H1 (cell line): Measurements from ENCODE around the gene ANO2. TPM values are rescaled to one million over a fixed set of nuclear protein-coding genes. Genes with fewer than 3 reads are reported as not detected.

Experiments used
- CTCF ChIA-PET: fragments of 300-600 bp; sonication (Branson Sonifier 250); formaldehyde crosslinking; loops from one replicate; lab custom pipeline; 2021; ENCODE audit not compliant: partially characterized antibody; lab: Charles Lee
- POLR2A ChIA-PET: fragments of 300-600 bp; sonication (Branson Sonifier 250); formaldehyde crosslinking; loops from one replicate; lab custom pipeline; 2021; ENCODE audit warnings: inconsistent platforms; ENCODE audit not compliant: partially characterized antibody; lab: Charles Lee
- DNase-seq, 2 experiments: peaks; one replicate each; pipeline versions ENCODE4 v3.0.0 to v3.0.0-alpha.2; 2010 to 2022; ENCODE audit warnings: low spot score in 2 of 2, low read depth in 1 of 2, mixed read lengths in 1 of 2
- FAIRE-seq: peaks from 2 replicates; lab custom pipeline; 2011; peaks lifted over from hg19 to GRCh38; lab: Jason Lieb, UNC
- H2AFZ ChIP-seq: 2 replicates; pipeline ENCODE4 v1.8.1; 2012; ENCODE audit warnings: low read length, inconsistent platforms
- H2AK5ac ChIP-seq: 2 replicates; pipeline ENCODE4 v1.6.1; 2013; ENCODE audit warnings: low read depth, low read length
- H2BK120ac ChIP-seq: replicated peaks from 2 replicates; pipeline ENCODE3; 2013; ENCODE audit warnings: low read depth, low read length, inconsistent platforms
- H2BK12ac ChIP-seq: 2 replicates; pipeline ENCODE4 v1.6.1; 2013; ENCODE audit warnings: low read depth, low read length
- H2BK15ac ChIP-seq: 2 replicates; pipeline ENCODE4 v1.6.1; 2013; ENCODE audit warnings: low read length
- H2BK20ac ChIP-seq: 2 replicates; pipeline ENCODE4 v1.6.1; 2013; ENCODE audit warnings: low read length
- H2BK5ac ChIP-seq: 2 replicates; pipeline ENCODE4 v1.6.1; 2013; ENCODE audit warnings: low read depth, low read length
- H3K14ac ChIP-seq: 2 replicates; pipeline ENCODE4 v1.6.1; 2013; ENCODE audit warnings: inconsistent platforms; ENCODE audit not compliant: insufficient read length
- H3K18ac ChIP-seq: 2 replicates; pipeline ENCODE4 v1.6.1; 2013; ENCODE audit warnings: low read length; ENCODE audit errors: extremely low read depth
- H3K23ac ChIP-seq: 2 replicates; pipeline ENCODE4 v1.6.1; 2013; ENCODE audit warnings: inconsistent platforms; ENCODE audit not compliant: insufficient read length
- H3K23me2 ChIP-seq: 2 replicates; pipeline ENCODE4 v1.6.1; 2013; ENCODE audit warnings: low read depth, low read length
- H3K27ac ChIP-seq: 2 replicates; pipeline ENCODE4 v1.6.1; 2011; ENCODE audit warnings: low read depth, low read length, inconsistent platforms
- H3K27me3 ChIP-seq, 4 experiments: replicated peaks in 1 of 4; 1 replicate in 1 of 4; 2 replicates in 3 of 4; pipeline versions ENCODE4 v1.6.1 to v1.8.1; 2011 to 2013; ENCODE audit warnings: low read length in 3 of 4, mild to moderate bottlenecking in 3 of 4, inconsistent platforms in 2 of 4, mixed read lengths in 2 of 4, moderate library complexity in 1 of 4; ENCODE audit not compliant: control insufficient read depth in 3 of 4, insufficient read depth in 3 of 4; ENCODE audit errors: extremely low read depth in 1 of 4
- H3K36me3 ChIP-seq, 4 experiments: 2 replicates each; pipeline versions ENCODE4 v1.6.1 to v1.8.1; 2011 to 2013; ENCODE audit warnings: mild to moderate bottlenecking in 4 of 4, low read length in 3 of 4, moderate library complexity in 2 of 4, control low read depth in 1 of 4, inconsistent platforms in 1 of 4; ENCODE audit not compliant: insufficient read depth in 4 of 4, control insufficient read depth in 2 of 4
- H3K4ac ChIP-seq: replicated peaks from 2 replicates; pipeline ENCODE3; 2013; ENCODE audit warnings: low read length, low read depth, mixed read lengths, inconsistent platforms; ENCODE audit not compliant: insufficient read length
- H3K4me1 ChIP-seq, 4 experiments: replicated peaks in 1 of 4; 1 replicate in 1 of 4; 2 replicates in 3 of 4; pipeline versions ENCODE4 v1.6.1 to v1.8.1; 2011 to 2013; ENCODE audit warnings: low read length in 3 of 4, inconsistent platforms in 2 of 4, mixed read lengths in 1 of 4; ENCODE audit not compliant: insufficient read depth in 4 of 4, control insufficient read depth in 3 of 4
- H3K4me2 ChIP-seq, 2 experiments: 2 replicates each; pipeline versions ENCODE4 v1.6.1 to v1.8.1; 2011 to 2013; ENCODE audit warnings: low read depth in 2 of 2, low read length in 2 of 2, control low read depth in 1 of 2, inconsistent platforms in 1 of 2, mild to moderate bottlenecking in 1 of 2; ENCODE audit not compliant: insufficient read depth in 1 of 2
- H3K4me3 ChIP-seq, 4 experiments: fragments of 200-600, 300-600 bp in 1 of 4; sonication (generic), shearing (Covaris generic), sonication (Bioruptor Twin) in 1 of 4; 2 replicates each; pipeline versions ENCODE4 v1.5.1 to v1.8.1; 2011 to 2016; ENCODE audit warnings: low read length in 4 of 4, low read depth in 3 of 4, control low read depth in 2 of 4, inconsistent platforms in 2 of 4, mild to moderate bottlenecking in 2 of 4, mixed read lengths in 1 of 4, moderate library complexity in 1 of 4; ENCODE audit not compliant: insufficient read depth in 2 of 4; ENCODE audit errors: extremely low read depth in 1 of 4
- H3K56ac ChIP-seq: replicated peaks from 2 replicates; pipeline ENCODE3; 2013; ENCODE audit warnings: low read depth, mild to moderate bottlenecking, mixed read lengths, low read length, inconsistent platforms; ENCODE audit not compliant: insufficient read length
- H3K79me1 ChIP-seq: 2 replicates; pipeline ENCODE4 v1.6.1; 2013; ENCODE audit warnings: low read depth, low read length, control low read depth
- H3K79me2 ChIP-seq, 2 experiments: 2 replicates each; pipeline versions ENCODE4 v1.6.1 to v1.8.1; 2012 to 2013; ENCODE audit warnings: low read length in 2 of 2, mild to moderate bottlenecking in 2 of 2, inconsistent platforms in 1 of 2; ENCODE audit not compliant: insufficient read depth in 2 of 2, control insufficient read depth in 1 of 2
- H3K9ac ChIP-seq, 4 experiments: replicated peaks in 1 of 4; 1 replicate in 1 of 4; 2 replicates in 3 of 4; pipeline versions ENCODE4 v1.6.1 to v1.8.1; 2011 to 2013; ENCODE audit warnings: low read depth in 3 of 4, low read length in 3 of 4, control low read depth in 2 of 4, mild to moderate bottlenecking in 2 of 4, moderate library complexity in 2 of 4, inconsistent platforms in 1 of 4; ENCODE audit errors: extremely low read depth in 1 of 4
- H3K9me3 ChIP-seq, 2 experiments: 2 replicates each; pipeline versions ENCODE4 v1.6.1 to v1.8.1; 2012 to 2013; ENCODE audit warnings: mild to moderate bottlenecking in 2 of 2, moderate library complexity in 2 of 2, control low read depth in 1 of 2, inconsistent platforms in 1 of 2, low read depth in 1 of 2, low read length in 1 of 2, mixed read lengths in 1 of 2; ENCODE audit not compliant: insufficient read depth in 2 of 2
- H4K20me1 ChIP-seq, 2 experiments: replicated peaks in 1 of 2; 2 replicates each; pipeline versions ENCODE3 to v1.8.1; 2011 to 2013; ENCODE audit warnings: inconsistent platforms in 2 of 2, low read length in 2 of 2, mild to moderate bottlenecking in 1 of 2; ENCODE audit not compliant: insufficient read depth in 2 of 2, control insufficient read depth in 1 of 2
- H4K5ac ChIP-seq: 2 replicates; pipeline ENCODE4 v1.6.1; 2013; ENCODE audit warnings: low read length, low read depth, mixed read lengths, inconsistent platforms; ENCODE audit not compliant: insufficient read length
- H4K8ac ChIP-seq: 2 replicates; pipeline ENCODE4 v1.8.0; 2013; ENCODE audit warnings: mild to moderate bottlenecking, moderate library complexity, low read length, inconsistent platforms; ENCODE audit not compliant: insufficient read depth; ENCODE audit errors: extremely low read depth
- H4K91ac ChIP-seq: replicated peaks from 2 replicates; pipeline ENCODE3; 2013; ENCODE audit warnings: low read length, mixed read lengths, inconsistent platforms; ENCODE audit not compliant: insufficient read length
- ASH2L ChIP-seq: fragments of 200-600, 300-600 bp; sonication (generic); IDR thresholded peaks from one replicate; pipeline ENCODE4 v1.7.1; 2017; ENCODE audit warnings: low read length
- CBX5 ChIP-seq: fragments of 300-800, 300-1000 bp; sonication (generic); IDR thresholded peaks from 2 replicates; pipeline ENCODE4 v1.7.1; 2016; ENCODE audit warnings: antibody characterized with exemption, low read length, low read depth
- CBX8 ChIP-seq: fragments of 300-800, 300-1000 bp; sonication (generic); IDR thresholded peaks from 2 replicates; pipeline ENCODE4 v1.7.1; 2016; ENCODE audit warnings: low read depth, low read length, borderline replicate concordance
- CEBPB ChIP-seq: IDR thresholded peaks from 2 replicates; pipeline ENCODE4 v1.6.1; 2012; ENCODE audit warnings: low read depth, low read length
- CHD2 ChIP-seq: IDR thresholded peaks from 2 replicates; pipeline ENCODE4 v1.6.1; 2012; ENCODE audit warnings: low read length, improper control_type of control experiment
- CTBP2 ChIP-seq: IDR thresholded peaks from 2 replicates; pipeline ENCODE4 v1.7.0; 2011; ENCODE audit warnings: borderline replicate concordance, mild to moderate bottlenecking, moderate library complexity, mixed read lengths, low read length; ENCODE audit not compliant: insufficient read depth, insufficient read length
- EGR1 ChIP-seq: IDR thresholded peaks from 2 replicates; pipeline ENCODE4 v1.6.1; 2011; ENCODE audit warnings: low read depth, low read length, borderline replicate concordance
- EP300 ChIP-seq, 2 experiments: IDR thresholded peaks; 1 replicate in 1 of 2; 2 replicates in 1 of 2; pipeline ENCODE4 v1.6.1; 2011 to 2012; ENCODE audit warnings: low read depth in 2 of 2, low read length in 2 of 2, mild to moderate bottlenecking in 2 of 2, borderline replicate concordance in 1 of 2, inconsistent platforms in 1 of 2, moderate library complexity in 1 of 2
- EZH2 ChIP-seq: fragments of 200-600 bp; sonication (generic); IDR thresholded peaks from 2 replicates; pipeline ENCODE4 v1.7.1; 2012; ENCODE audit warnings: low read depth, mild to moderate bottlenecking, moderate library complexity, low read length, inconsistent platforms; ENCODE audit not compliant: severe bottlenecking
- GABPA ChIP-seq: IDR thresholded peaks from 2 replicates; pipeline ENCODE4 v1.6.1; 2011; ENCODE audit warnings: mild to moderate bottlenecking, low read length, moderate library complexity, borderline replicate concordance; ENCODE audit not compliant: insufficient read depth
- RAD21 ChIP-seq, 2 experiments: IDR thresholded peaks in 1 of 2; conservative IDR thresholded peaks in 1 of 2; 2 replicates each; pipeline ENCODE4 v1.6.1; 2011; ENCODE audit warnings: low read depth in 2 of 2, low read length in 2 of 2, improper control_type of control experiment in 1 of 2, inconsistent platforms in 1 of 2, mild to moderate bottlenecking in 1 of 2, moderate library complexity in 1 of 2
- RBBP5 ChIP-seq: IDR thresholded peaks from 2 replicates; pipeline ENCODE4 v1.7.1; 2012; ENCODE audit warnings: low read depth, mild to moderate bottlenecking, inconsistent platforms, low read length, moderate library complexity, borderline replicate concordance
- SP1 ChIP-seq: IDR thresholded peaks from 2 replicates; pipeline ENCODE4 v1.6.1; 2011; ENCODE audit warnings: low read depth, low read length
- SRF ChIP-seq: IDR thresholded peaks from 2 replicates; pipeline ENCODE4 v1.6.1; 2011; ENCODE audit warnings: mild to moderate bottlenecking, low read depth, low read length, moderate library complexity
- WGBS, 2 experiments: shearing (Covaris generic) in 1 of 2; methylation state at CpG; one replicate each; pipeline versions ENCODE4 v1.1.6 to v1.1.7; 2013 to 2015; ENCODE audit warnings: low lambda C conversion rate in 2 of 2, mixed read lengths in 2 of 2, inconsistent platforms in 1 of 2, low coverage in 1 of 2, missing lambda C conversion rate in 1 of 2; ENCODE audit not compliant: insufficient replicate concordance in 2 of 2, insufficient coverage in 1 of 2, insufficient read length in 1 of 2; ENCODE audit errors: extremely low coverage in 1 of 2, missing lambda C conversion rate in 1 of 2; 5-methylcytosine and 5-hydroxymethylcytosine counted together
- polyA plus RNA-seq, 7 experiments: library from polyadenylated mRNA; depleted of rRNA in 3 of 7; stranded (reverse) in 5 of 7; unstranded in 2 of 7; fragments of >200 nt in 5 of 7; fragments of 200-250 nt in 2 of 7; gene quantifications; 1 replicate in 5 of 7; 2 replicates in 1 of 7; 4 replicates in 1 of 7; pipeline versions ENCODE4 v1.2.1 to v1.2.3, GENCODE V29; 2011 to 2013; ENCODE audit warnings: missing spikeins in 2 of 7, mixed read lengths in 2 of 7
- total RNA-seq: library from RNA; stranded (reverse); fragmentation: NEBNext Ultra II Directional; extraction: Animal tissue kit (Norgen Biotek cat#: 25700); gene quantifications from 2 replicates; pipeline ENCODE4 v1.2.1, GENCODE V29; 2021

Gene ANO2
- total and polyA plus RNA-seq, 2 of the 8 experiments (the other 6 are each of a cell fraction or from before 2014, with no cell fraction given): 1.9 to 5.5 TPM

GRCh38 chr12:5715021-5715420 lies 230.0 kb downstream of the ANO2 start:
- ChIA-PET POLR2A (no interaction called here), CTCF (interaction anchor here (0.6 to 7.3 kb wide), 3 partner anchors 31 to 107 kb away, joined by 3 to 35 read pairs (median 3); no protein-coding TSS in a partner anchor)
- Histone ChIP-seq H3K4me3 (no peak overlapping the region), H3K79me2 (no peaks in the 10 kb centered on the region), H2AK5ac (no peak overlapping the region), H4K91ac (no peak overlapping the region), H3K27me3 (no peaks in the 10 kb centered on the region), H4K5ac (no peak overlapping the region), H3K23me2 (no peaks in the 10 kb centered on the region), H3K14ac (no peak overlapping the region), H4K8ac (no peak overlapping the region), H2BK5ac (no peak overlapping the region), H3K27ac (no peak overlapping the region), H3K4ac (no peak overlapping the region), H3K9me3 (no peaks in the 10 kb centered on the region), H2AFZ (no peak overlapping the region), H3K4me2 (no peak overlapping the region), H3K23ac (no peak overlapping the region), H3K79me1 (no peaks in the 10 kb centered on the region), H3K18ac (no peak overlapping the region), H2BK15ac (no peak overlapping the region), H2BK12ac (no peak overlapping the region), H2BK120ac (no peak overlapping the region), H2BK20ac (no peak overlapping the region), H4K20me1 (no peaks in the 10 kb centered on the region), H3K36me3 (no peaks in the 10 kb centered on the region), H3K56ac (no peak overlapping the region), H3K4me1 (no peaks in the 10 kb centered on the region), H3K9ac (no peak overlapping the region)
- no peak for DNase-seq
- FAIRE-seq: no peak
- 91% methylated on average over 4 of the region's 4 CpGs; no CpG with 5 or more reads in 1 of the 2 experiments for WGBS, 2 experiments
- TF ChIP-seq EZH2: no peak
- no peak for TF ChIP-seq CHD2
- TF ChIP-seq EP300 (IDR thresholded peaks at IDR 0.05; ENCODE audit: borderline replicate concordance in 1 of 2, low read depth in 2 of 2, low read length in 2 of 2): no peak
- no peak for TF ChIP-seq SP1
- no peak for TF ChIP-seq CBX8
- no peak for TF ChIP-seq CBX5
- TF ChIP-seq CEBPB: no peak
- TF ChIP-seq SRF: no peak
- no peak for TF ChIP-seq RAD21 (IDR thresholded peaks at IDR 0.05 in 1 of 2, conservative IDR thresholded peaks at IDR 0.05 in 1 of 2; ENCODE audit: low read depth in 2 of 2, low read length in 2 of 2)
- TF ChIP-seq GABPA: no peak
- TF ChIP-seq CTBP2: no peak
- TF ChIP-seq EGR1: no peak
- no peak for TF ChIP-seq ASH2L
- TF ChIP-seq RBBP5: no peak
